Neural crest cell (in vitro differentiated cells): ENCODE measurements around the gene ACAD8. TPM values are rescaled to one million over a fixed set of nuclear protein-coding genes. Genes with fewer than 3 reads are reported as not detected.

ENCODE experiments used
- DNase-seq: peaks from one replicate; pipeline ENCODE4 v3.0.0; 2021; ENCODE audit warnings: low read depth, mixed read lengths, low spot score
- H3K27ac Mint-ChIP-seq: one replicate; pipeline ENCODE4 v1.8.0; 2021; ENCODE audit warnings: mild to moderate bottlenecking, mixed read lengths; ENCODE audit not compliant: unreplicated experiment
- H3K27me3 Mint-ChIP-seq: 2 replicates; pipeline ENCODE4 v1.8.0; 2021; ENCODE audit warnings: low read depth, mild to moderate bottlenecking, mixed read lengths
- H3K36me3 Mint-ChIP-seq: 2 replicates; pipeline ENCODE4 v1.8.0; 2021; ENCODE audit warnings: low read depth, mild to moderate bottlenecking, mixed read lengths
- H3K4me1 Mint-ChIP-seq: 2 replicates; pipeline ENCODE4 v1.8.0; 2021; ENCODE audit warnings: mixed read lengths
- H3K4me3 Mint-ChIP-seq: one replicate; pipeline ENCODE4 v1.8.0; 2021; ENCODE audit warnings: mild to moderate bottlenecking, mixed read lengths
- H3K9me3 Mint-ChIP-seq: 2 replicates; pipeline ENCODE4 v1.8.0; 2021; ENCODE audit warnings: mixed read lengths
- CTCF ChIP-seq: fragments of 200-600 bp; sonication (generic); conservative IDR thresholded peaks from 2 replicates; pipeline ENCODE4 v1.5.0; 2021; ENCODE audit warnings: antibody characterized with exemption, mild to moderate bottlenecking
- total RNA-seq: library from RNA; stranded (reverse); gene quantifications from 2 replicates; pipeline ENCODE4 v1.2.1, GENCODE V29; 2021

The ACAD8 gene
- total RNA-seq, 1 donor from 2014 or later, result 28.5 TPM

GRCh38 chr11:134257101-134257500 lies 3.7 kb downstream of the ACAD8 start:
- Mint-ChIP-seq H3K36me3 (peaks cover 3% of the 10 kb centered on the region), H3K9me3 (no peaks in the 10 kb centered on the region), H3K4me3 (no peak overlapping the region), H3K4me1 (peaks cover 24% of the 10 kb centered on the region), H3K27ac (peak overlapping the region; percentile 62), H3K27me3 (no peaks in the 10 kb centered on the region)
- DNase-seq, result no peak
- TF ChIP-seq CTCF, result no peak

- Mint-ChIP-seq H3K27me3 (no peaks in the 10 kb centered on the region), H3K27ac (no peak overlapping the region), H3K9me3 (no peaks in the 10 kb centered on the region), H3K4me3 (peak overlapping the region; percentile 61), H3K36me3 (peaks cover 3% of the 10 kb centered on the region), H3K4me1 (peaks cover 10% of the 10 kb centered on the region)
- no peak for DNase-seq
- no peak for TF ChIP-seq CTCF
Measured at GRCh38 chr11:134258577-134258976, 5.2 kb downstream of the ACAD8 start.

GRCh38 chr11:134260503-134260902 lies 7.1 kb downstream of the ACAD8 start:
- no peak for TF ChIP-seq CTCF
- no peak for DNase-seq
- H3K4me3 Mint-ChIP-seq, result no peak overlapping the region
- no peaks in the 10 kb centered on the region for H3K4me1 Mint-ChIP-seq
- H3K27ac Mint-ChIP-seq, result no peak overlapping the region
- H3K27me3 Mint-ChIP-seq, result no peaks in the 10 kb centered on the region
- H3K36me3 Mint-ChIP-seq, result peaks cover 5% of the 10 kb centered on the region
- no peaks in the 10 kb centered on the region for H3K9me3 Mint-ChIP-seq

- DNase-seq, result no peak
- Mint-ChIP-seq H3K36me3 (peaks cover 5% of the 10 kb centered on the region), H3K9me3 (no peaks in the 10 kb centered on the region), H3K4me3 (no peak overlapping the region), H3K4me1 (no peaks in the 10 kb centered on the region), H3K27ac (no peak overlapping the region), H3K27me3 (no peaks in the 10 kb centered on the region)
- TF ChIP-seq CTCF, result no peak
Measured at GRCh38 chr11:134260983-134261382, 7.6 kb downstream of the ACAD8 start.

- Mint-ChIP-seq H3K27me3 (peaks cover 2% of the 10 kb centered on the region), H3K36me3 (peaks cover 5% of the 10 kb centered on the region), H3K4me1 (no peaks in the 10 kb centered on the region), H3K27ac (no peak overlapping the region), H3K4me3 (no peak overlapping the region), H3K9me3 (no peaks in the 10 kb centered on the region)
- TF ChIP-seq CTCF, result peak; percentile 61
- no peak for DNase-seq
Measured at GRCh38 chr11:134261626-134262488, 8.5 kb downstream of the ACAD8 start.
